ENCODE measurements around the gene EFNA1.
"Not testable (repeated sequence)": the region's sequence is repeated elsewhere in the genome, so short reads cannot be mapped to it uniquely, and the experiment has no call there.

The EFNA1 gene

DNA sequence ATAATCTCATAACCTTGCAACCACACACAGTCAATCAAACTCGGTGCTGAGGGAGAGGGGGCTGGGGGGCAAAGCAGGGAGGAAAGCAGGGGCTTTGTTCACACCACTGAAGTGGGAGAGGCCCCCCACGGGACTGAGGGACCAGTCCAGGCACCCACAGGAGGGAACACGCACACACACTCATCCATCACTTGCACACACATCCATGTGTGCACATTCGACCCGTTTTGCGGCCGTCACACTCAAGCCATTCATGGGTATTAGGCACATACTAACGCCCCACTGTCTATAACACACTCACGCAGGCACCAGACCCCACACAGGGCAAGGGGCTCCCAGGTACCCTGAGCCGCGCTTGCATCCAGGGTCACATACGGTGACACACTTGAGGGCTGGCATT lies 35.0 kb upstream of the EFNA1 start:
- DNase-seq: no peak

DNA sequence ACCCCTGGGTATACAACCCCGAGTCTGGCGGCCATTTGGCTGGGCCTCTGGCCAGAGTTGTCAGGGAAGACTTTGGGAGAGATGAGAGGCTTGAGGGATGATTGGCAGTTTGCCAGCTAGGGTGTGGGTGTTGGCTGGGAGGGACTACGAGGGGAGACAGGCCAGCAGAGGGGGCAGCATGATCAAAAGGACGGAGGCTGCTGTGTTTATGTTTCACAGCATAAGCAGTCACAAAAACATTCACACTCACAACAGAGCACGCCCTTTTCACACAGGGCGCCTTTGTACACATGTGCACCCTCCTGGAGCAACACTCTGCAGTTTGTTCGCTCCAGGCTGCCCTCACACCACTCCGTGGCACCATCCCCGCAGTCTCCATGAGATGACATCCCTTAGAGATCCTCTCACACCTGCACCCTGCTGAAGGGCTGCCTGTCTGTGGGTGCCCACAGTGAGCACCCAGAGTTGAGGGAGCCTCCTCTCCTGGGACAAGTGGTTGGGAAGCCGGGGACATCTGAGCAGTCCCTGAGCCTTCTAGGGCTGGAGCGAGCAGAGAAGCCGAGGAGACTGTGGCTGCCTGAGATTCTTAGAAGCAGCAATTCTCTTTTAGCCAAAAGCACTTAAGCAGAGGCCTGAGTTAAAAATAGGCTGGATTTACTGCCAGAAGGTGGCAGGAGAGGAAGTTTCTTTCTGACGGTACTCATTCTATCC lies 33.6 kb upstream of the EFNA1 start:
- DNase-seq: peak in 1 of 2 experiments; percentile 29

DNA sequence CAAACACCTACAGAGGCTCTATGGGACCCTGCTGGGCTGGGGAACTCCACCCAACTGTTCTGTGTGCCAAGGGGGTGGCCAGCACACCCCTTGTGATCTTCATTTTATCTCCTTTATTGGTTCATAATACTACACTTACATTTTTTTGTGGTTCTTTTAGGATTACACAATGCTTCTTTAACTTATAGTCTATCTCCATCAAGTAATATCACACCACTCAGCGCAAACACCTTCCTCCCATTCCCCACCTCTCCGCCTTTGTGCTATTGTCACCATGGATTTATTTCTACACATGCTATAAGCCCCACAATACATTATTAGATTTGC lies 33.1 kb upstream of the EFNA1 start:
- no peak for DNase-seq

DNA sequence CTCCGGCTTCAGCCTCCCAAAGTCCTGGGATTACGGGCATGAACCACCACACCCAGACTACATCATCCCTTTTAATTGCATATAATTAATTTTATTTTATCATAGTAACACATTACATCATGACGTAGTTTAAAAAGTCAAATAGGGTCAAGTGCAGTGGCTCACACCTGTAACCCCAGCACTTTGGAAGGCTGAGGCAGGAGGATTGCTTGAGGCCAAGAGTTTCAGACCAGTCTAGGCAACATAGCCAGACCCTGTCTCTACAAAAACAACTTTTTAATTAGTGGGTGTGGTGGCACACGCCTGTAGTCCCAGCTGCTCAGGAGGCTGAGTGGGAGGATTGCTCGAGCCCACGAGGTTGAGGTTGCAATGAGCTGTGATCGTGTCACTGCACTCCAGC lies 28.3 kb upstream of the EFNA1 start:
- no peak for DNase-seq

DNA sequence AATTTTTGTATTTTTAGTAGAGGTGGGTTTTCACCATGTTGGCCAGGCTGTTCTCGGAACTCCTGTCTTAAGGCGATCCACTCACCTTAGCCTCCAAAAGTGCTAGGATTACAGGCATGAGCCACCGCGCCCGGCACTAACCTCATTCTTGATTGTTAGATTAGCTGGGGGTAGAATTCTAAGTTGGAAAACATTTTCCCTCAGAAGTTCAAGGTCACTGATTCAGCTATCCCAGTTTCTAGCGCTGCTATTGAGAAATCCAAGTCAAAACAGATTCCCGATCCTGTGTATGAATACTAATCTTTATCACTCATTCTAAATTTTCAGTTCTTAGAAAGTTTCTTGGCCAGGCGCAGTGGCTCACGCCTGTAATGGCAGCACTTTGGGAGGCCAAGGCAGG lies 24.4 kb upstream of the EFNA1 start:
- no peak for DNase-seq

DNA sequence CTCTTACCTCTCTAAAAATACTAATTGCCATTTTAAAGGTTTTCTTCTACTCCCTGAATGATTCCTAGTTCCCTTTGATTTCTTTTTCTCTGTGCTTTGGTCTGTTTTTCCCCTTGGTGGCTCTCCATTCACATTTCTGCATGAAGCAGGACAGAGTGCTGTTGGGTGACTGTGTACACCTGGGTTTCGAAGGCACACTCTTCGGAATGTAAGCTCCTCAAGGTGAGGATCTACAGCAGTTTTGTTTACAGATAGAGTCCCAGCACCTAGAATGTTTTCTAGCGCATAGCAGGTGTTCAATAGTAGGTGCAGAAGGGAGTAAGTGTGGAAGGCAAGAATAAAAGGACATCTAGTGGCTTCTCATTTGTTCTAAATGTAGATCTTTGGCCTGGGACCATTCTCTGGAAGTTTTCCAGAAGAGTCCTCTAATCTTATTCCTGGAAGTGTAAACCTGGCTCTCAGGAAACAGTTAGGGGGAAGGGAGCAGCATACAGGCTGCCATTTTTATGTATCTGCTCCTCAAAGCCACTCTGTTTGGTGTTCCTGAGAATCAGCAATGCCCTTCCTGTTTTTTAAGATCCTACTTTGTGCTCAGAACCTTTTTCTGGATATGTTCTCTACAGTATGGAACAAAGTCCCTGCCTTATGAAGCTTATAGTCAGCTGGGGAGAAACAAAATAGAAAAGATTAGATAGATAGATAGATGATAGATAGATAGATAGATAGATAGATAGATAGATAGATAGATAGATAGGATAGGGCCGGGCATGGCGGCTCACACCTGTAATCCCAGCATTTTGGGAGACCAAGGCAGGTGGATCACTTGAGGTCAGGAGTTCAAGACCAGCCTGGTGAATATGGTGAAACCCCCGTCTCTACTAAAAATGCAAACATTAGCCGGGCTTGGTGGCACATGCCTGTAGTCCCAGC lies 22.8 kb upstream of the EFNA1 start:
- no peak for DNase-seq

DNA sequence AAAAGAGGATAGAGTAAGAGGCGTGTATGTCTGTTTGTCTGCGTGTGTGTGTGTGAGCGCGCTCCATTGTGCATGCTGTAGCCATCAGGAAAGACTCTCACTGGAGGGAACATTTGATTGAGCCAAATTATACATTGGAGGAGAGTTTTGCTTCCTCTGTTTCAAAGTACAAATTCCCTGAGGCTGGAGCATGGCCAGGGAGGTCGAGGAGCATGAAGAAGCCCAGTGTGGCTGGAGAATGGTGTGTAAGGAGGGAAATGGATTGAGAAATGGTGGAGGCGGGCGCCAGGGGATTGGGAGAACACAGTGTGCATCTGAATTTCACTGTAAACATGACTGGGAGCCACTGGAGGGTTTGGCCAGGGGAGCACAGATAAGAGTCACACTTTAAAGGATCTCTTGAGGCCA lies 22.1 kb upstream of the EFNA1 start:
- no peak for DNase-seq

DNA sequence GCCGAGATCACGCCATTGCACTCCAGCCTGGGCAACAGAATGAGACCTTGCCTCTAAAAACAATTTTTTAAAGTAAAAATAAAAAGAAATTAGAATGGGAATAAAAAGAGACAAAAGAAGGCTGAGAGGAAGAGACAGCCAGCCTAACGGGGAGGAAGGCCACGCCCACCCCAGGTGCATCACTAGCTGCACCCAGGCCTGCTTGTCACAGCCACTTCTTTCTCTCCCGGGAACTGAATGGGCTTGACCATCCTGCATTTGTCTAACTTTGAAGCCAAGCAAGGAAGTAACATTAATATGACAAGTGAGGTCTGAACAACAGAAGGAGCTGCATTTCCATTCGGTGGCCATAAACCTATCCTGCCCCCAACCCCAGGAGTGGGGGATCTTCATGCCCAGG lies 20.8 kb upstream of the EFNA1 start:
- DNase-seq: no peak

DNA sequence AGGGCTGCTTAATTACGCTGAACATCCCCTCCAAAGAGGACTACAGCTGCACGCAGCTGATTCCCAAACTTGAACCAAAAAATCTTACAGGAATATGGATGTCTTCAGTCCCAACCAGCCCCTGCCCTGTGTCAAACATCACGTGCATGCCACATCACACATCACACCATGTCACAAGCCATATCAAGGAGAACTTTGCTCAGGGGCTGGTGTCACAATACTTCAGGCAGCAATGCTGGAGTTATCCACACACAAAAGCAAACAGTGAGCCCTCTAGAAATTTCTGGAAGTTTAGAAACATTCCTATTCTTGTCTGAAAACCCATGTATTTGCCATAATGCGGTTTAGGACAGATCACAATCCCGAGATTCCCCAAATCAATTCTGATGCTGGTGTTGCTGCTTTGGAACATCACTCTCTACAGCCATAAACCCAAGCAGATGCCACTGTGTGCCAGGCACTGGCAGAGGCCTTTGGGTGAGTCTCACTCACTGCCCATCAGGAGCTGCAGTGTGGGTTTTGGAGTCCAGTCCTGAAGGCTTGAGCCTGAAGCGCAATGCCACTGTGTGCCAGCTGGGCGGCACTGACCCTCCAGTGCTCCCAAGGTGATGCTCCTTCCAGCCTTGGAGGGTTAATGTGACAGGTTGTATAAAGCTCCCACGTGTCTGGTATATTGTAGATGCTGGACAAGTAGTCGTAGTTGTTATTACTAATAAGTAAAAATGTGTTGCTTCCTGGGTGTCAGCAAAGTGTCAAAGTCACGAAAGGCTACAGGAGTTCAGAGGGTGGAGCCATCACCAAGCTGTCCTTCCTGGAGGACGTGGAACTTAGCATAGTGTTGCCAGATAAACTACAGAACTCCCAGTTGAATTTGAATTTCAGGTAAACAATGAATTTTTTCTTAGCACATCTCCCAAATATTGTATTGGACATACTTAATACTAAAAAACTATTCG lies 20.1 kb upstream of the EFNA1 start:
- DNase-seq: no peak

DNA sequence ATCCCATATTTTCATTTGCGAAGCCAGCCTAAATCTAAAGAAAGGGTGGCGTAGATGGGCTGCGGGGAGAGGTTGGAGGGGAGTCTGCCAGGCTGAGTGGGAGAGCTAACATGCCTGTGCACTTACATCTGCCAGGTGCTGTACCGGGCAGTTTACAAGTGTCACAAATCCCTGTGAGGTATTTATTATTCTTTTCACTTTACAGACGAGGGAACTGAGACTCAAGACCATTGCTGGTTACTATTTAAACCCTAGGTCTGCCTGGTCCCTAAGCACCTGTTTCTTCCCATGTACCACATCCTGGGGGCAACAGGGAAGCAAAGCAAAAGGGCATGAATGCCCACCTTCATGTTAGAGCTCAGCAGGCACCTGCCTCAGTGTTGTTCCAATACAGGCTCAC lies 19.4 kb upstream of the EFNA1 start:
- DNase-seq: no peak

DNA sequence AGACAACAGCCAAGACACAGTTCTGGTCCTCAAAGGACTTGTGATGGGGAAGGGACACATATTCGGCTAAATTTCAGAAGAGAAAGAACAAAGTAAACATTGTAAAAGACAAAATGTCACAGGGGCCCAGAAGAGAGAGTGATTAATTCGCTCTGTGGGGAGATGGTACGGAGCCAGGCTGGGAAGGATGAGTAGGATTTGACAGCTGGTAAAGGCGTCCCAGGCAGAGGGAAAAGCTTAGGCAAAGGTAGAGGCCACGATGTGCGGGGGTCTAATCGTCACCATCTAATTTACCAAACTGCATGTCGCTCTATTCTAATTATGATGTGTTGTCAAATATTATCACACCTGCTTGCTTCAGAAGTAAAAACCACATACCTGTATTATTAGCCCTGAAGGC lies 17.3 kb upstream of the EFNA1 start:
- no peak for DNase-seq

DNA sequence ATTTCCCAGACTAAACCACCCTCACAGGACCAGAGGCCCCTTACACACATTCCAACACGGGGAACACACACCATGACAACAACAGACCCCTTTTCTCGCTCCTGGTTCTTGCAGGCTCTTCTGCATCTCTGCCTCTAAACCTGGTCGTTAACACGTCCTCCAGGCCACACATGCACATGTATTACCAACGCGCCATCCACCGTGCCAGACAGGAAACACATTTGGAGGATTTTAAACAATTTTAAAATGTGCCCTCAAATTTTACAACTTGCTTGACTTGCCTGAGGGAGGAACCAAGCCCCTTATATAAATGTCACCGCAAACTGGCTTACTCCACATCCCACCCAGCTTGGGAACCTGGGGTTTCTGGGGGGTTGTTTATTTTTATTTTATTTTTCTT lies 16.9 kb upstream of the EFNA1 start:
- no peak for DNase-seq

DNA sequence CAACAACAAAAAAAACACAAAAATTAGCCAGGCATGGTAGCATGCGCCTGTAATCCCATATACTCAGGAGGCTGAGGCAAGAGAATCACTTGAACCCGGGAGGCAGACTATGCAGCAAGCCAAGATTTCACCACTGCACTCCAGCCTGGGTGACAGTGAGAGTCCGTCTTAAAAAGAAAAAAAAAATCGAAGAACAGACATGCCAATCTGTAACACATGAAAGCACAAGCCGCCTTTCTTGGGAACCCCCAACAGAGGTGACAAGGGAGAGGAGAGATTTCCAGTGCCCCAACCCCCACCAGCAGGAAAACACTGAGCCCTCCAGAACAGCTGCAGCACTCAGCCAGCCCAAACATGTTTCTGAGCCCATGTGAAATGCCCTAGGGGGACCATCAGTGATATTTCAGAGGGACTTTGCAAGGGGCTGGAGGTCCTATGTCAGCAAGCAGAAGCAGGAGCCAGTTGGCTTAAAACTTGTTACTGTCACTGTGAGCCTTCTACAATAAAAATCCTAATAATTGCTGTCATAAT lies 14.2 kb upstream of the EFNA1 start:
- DNase-seq: no peak

DNA sequence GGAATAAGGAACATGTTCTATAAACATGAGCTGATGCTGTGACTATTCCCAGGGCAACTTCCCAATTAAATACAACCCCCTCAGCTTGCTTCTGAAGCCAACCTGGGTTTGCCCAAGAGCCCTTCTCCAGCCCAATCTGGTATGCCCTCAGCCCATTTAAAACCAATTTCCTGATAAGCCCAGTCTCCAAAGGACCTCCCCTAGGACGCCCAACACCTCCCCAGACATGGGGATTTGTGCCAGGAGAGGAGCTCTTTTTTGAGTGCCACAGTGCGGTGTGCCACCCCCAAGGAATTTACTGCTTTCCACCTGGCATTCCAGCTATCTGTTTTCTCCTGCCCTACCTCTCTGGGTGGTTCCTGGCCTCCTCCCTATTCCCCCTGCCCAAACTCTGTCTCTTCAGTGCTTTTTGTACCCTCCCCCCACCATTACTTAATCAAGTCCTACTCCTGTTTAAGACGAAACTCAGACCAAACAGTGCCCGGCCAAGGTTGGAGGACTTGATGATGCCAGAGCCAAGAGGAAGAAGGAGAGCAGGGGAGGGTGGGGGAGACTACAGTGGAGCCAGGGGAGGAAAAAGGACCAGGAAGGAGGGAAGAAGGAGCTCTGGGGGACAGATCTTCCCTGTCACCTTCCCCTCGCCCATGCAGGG lies 11.4 kb upstream of the EFNA1 start:
- DNase-seq: no peak

DNA sequence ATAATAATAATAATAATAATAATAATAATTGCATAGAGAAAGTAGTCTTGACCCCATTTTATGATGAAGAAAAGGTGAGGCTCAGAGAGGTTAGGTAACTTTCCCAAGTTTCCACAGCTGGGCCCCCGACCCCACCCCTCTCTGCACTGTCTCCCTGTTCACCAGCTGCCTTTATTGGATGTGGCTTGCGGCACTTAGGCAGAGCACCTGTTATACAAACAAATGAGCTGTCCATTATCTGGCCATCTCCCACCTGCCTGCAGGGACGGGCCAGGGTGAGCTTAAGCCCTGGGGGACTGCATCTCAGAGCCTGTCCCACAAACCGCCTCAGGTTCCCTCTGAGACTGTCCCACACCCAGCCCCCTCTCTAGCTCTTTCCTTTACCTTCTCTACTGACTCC lies 10.1 kb upstream of the EFNA1 start:
- no peak for DNase-seq

DNA sequence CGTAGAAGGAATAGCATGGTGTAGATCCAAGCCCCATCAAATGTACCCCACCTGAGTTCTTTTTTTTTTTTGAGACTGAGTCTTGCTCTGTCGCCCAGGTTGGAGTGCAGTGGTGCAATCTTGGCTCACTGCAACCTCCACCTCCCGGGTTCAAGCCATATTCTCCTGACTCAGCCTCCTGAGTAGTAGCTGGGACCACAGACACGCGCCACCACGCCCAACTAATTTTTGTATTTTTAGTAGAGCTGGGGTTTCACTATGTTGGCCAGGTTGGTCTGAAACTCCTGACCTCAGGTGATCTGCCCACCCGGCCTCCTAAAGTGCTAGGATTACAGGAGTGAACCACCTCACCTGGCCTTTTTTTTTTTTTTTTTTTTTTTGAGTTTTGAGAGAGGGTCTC lies 9.6 kb upstream of the EFNA1 start:
- not testable (repeated sequence) for DNase-seq

DNA sequence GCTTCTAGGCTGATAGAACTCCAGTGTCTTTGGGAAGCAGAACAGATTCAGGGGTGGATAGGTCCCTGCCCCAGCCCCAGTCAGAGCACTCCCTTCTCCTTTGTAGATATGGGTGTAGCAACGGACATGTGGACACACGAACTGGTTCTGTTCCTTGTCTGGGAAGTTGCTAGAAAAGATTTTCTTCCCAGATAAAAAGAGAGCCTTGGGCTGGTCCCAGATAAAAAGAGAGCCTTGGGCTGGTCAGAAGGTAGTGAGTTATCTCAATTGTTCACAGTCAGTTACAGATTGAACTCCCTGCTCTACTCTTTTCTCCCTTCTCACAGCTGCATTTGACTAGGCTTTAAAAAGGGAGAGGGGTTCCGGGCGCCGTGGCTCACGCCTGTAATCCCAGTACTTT lies 7.4 kb upstream of the EFNA1 start:
- DNase-seq: no peak

DNA sequence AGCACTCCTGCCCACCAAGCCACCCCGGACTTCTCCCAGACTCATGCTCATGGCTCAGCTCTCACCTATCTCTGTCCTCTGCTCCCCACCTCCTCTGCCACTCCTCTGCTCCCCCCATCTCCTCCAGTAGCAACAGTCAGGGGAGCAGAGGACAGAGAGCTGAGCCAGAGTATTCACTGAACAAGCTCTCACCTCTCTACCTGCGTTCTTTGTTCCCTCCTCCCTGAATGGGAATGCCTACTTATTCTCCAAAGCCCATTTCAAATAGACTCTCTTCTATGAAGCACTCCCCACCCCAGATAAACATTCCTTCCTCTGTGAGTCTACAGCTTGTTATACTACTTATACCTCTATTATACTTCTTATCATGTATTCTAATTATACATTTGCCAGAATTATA lies 6.4 kb upstream of the EFNA1 start:
- DNase-seq: no peak

DNA sequence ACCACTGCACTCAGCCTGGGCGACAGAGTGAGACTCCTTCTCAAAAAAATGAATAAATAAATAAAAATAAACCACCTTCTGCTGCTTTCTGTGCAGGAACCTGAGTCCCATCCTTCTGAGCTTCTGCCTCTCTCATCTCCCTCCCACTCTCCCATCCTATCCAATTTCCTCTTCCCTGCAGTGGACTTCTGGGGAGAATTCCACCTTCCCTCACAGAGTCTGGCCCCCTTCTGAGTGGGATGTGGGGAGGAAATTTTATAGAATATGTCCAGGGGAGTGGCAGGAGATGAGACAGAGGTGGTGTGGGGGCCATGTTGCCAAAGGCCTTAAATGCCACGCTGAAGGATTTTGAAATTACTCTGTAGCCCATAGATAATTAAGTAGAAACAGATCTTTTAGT lies 5.4 kb upstream of the EFNA1 start:
- no peak for DNase-seq

DNA sequence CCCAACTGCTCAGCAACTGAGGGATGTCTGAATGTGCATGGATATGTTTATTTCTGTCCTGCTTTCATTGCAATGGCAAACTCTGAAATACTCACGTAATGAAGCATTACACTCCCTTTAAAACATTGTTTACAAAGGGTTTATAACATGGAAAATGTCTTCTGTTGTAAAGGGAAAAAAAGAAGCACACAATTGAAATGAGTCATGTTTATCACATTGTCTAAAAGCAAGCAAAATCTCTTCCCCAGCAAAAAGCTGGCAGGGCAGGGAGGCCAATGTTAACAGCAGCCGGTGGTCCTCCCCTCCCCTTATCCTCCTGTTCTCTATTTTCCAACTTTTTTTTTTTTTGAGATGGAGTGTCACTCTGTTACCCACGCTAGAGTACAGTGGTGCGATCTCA lies 3.9 kb upstream of the EFNA1 start:
- DNase-seq: no peak

DNA sequence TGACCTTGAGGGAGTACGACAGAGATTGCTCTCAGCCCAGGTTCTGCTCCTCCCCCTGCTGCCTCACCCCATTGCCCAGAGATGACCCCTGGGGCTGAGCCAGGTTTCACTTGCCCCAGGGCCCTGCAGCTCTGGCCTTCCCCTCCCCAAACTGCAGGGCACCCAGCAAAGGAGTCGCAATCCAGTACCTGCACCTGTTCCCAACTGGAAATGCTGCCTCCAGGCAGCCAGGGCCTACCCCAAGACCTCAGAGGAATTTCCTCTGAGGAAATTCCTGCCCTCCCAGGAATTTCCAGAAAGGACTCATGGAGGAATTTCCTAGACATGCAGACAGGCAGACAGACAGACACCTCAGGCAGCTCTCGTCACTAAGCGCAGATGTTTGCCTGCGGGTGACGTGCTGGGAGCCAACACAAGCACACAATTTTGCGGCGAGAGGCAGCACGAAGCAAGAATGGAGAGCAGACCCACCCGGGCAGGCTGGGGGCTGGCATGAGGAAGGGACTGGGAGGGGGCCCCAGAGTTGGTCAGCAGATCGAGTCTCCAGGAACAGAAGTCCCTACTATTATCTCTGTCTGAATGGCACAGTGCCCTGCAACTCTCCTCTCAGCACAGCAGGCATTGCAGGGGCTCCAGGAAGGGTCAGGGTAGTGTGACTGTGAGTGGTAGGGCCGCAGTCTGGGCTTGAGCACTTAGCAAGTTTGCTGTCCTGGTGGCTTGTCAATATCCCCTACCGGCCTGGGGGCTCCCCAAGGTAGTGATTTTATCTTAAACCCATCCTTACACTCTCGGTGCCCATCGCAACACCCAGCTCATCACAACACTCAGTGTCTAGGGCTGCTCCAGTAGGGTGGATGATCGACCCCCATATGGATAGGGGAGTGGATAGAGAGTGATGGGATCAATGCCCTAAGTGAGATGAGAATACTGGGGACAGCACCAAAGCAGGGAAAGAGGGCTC lies 2.9 kb upstream of the EFNA1 start:
- no peak for DNase-seq
